ENCODE data around the gene TRAIP.
"Not testable (repeated sequence)": the region's sequence is repeated elsewhere in the genome, so short reads cannot be mapped to it uniquely, and the experiment has no call there.

Gene TRAIP

DNA sequence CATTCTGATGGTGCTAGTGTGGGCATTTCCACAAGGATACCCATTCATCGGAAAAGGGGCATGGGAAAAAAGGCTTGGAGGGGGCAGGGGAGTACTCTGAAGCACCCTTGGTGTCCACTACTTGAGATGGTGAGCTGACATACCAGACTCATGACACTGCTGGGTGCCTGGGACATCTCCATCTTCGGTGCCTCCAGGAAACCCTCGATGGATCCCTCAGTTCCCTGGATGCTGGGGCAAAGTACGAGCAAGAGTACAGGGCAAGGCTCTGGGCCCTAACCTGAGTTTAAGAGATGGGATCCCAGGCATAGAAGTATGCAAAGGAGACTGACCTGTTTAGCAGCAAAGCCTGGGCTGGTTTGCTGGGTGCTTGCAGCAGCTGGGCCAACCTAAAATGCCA, 64.8 kb downstream of the TRAIP start:
- DNase-seq (ENCODE audit: low read depth) = no peak

DNA sequence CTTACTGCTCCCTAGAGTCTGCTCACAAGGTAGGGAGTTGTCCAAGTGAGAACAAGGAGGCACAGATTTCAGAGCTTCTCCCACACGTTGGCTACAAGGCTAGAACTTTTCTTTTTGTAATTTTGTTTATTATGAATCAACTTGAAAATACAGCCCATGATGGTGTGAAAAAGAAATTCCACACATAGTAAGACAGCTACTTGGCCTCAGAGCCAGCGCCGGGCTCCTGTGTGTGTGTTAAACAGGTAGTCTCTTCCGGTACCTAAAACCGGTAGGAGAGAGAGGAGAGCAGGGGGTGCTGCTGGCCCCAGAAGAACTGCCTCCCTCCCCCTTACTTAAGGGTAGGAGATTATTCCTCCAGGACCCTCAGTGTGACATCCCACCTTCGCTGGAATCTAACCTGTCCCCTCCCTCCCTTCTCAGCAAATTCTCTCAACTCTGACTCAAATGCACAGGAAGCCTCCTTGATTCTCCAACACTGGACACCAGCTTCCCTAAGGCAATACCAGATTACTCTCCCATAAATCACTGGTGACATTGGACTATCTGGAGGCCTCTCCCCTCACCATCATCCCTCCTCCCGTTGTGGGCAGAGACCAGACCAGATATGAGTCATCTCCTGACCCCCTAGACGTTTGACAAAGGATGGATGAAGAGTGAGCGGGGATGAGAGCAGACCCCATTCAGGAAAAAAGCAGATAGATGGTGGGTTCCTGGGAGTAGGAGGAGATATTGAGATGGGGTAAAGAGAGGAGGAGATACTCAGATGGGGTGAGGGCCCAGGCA, 65.5 kb downstream of the TRAIP start:
- DNase-seq (ENCODE audit: low read depth) = no peak

DNA sequence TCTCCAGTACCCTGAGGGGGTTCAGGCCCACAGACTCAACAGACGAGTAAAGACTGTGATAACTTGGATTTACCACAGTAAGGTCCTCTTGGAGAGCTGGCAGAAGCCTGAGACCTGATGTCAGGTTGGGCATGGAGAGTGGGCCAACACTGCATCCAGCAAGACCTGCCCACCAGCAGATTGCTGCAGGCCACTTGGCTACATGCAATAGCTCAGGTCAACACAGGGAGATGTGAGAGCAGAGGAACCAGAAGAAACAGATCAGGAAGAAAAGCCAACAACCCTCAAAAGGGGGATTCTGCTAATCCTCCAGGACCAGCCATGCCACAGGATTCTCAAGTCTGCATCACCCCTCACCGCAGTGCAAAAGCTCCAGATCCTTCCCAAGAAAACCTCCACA, 68.3 kb downstream of the TRAIP start:
- no peak for DNase-seq (ENCODE audit: low read depth)

DNA sequence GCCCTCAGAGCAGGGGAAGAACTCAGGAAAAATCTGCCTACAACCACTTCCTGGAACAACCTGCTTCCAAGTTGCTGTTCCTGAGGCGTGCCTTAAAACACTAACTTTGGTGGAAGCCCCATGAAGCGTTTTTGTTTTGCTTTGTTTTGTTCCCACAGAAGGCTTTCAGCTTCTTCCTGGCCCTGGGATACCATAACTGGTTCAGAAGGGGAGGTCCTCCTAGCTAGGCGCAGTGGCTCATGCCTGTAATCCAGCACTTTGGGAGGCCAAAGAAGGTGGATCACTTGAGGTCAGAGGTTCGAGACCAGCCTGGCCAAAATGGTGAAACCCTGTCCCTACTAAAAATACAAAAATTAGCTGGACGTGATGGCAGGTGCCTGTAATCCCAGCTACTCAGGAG, 68.8 kb downstream of the TRAIP start:
- DNase-seq (ENCODE audit: low read depth) = no peak

DNA sequence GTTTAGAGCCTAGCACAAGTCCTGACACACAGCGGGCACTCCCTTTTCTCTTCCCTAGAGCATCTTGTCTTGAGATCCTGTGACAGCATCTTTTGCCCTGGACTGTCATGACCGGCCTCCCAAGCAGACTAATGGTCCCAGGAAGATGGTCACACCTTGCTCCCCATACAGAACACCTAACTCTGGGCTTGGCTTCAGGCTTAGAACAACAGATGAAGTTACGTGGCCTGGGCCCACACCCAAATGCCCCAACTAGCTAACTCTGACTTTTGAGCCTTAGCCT, 69.2 kb downstream of the TRAIP start:
- DNase-seq (ENCODE audit: low read depth) = no peak

DNA sequence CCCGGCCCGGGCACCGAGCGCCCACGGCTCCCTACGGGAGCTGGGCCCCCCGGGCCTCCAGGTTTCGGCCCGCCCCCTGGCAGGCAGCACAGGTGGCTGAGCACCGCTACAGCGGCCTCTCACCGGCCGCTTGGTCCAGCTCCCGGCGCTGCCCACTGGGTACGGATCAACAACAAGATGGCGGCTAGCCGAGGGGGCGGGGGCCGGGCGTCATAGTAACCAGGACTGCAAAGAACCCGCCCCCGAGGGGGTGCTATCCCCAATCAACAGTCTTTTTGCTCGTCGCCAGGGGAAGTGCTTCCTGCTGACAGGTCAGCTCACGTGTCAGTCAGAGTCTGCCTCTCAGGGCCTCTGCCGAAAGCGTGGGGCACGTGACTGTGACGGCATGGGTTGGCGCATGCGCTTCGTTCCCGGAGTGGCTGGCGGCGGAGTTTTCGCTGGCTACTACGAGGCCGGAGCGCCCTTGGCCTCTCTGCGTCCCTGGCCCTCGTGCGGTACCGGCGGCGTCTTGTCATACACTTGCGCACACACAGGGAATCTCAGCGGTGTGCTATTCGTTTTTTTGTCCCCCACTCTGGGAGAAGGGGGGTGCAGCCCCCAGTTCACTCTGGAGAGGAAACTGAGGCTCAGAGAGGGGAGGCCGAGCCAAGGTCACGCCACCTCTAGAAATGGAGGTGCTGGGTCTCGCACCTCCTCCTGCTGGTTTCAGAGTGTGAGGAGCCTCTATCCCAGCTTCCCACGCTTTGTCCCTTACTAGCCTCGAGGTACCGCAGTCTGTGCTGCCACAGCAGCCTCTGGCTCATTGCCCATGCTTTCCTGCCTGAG, 69.8 kb downstream of the TRAIP start, which contains the start of gene IP6K1:
Gene IP6K1, minus strand, starts transcription at position 186 of the 825 bp plus-strand sequence. CDS start 38,502 bp downstream, outside the sequence.
- peak; percentile 100 for DNase-seq (ENCODE audit: low read depth)

DNA sequence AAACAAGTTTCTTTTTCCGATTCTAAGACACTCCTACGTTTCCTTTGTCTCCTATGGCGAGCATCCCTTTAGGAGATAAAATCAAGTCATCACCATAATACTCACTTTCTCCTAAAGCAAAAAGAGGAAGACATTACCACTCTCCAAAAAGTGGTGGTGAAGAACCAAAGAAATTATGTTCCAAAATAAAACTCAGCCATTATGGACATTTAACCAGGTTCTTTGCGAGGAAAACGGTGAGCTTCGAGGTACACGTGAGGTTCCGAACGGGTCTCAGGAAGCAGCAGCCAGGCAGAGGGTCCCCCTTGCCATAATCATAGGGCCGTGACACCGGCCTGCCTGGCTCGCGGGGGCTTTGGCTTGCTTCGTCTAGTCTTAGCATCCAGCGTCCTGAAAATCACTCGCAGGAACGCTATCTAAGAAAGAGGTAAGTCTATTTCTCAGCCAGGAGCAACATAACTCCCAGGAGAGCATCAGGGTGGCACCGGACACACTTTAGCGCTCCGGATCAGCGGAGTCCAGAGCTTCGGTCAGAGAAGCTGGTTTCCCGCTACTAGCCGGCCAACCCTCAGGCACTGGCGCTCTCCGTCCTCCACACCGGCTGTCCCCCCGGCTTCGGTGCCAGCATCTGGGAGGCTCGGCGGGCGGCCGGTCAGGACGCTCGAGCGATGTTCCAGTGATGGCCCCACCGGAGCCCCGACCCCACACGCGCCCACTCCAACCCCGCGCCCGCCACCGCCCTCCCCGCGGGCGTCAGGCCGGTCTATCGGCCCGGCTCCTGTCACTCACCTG, 70.6 kb downstream of the TRAIP start:
- peak; percentile 51 for DNase-seq (ENCODE audit: low read depth)

DNA sequence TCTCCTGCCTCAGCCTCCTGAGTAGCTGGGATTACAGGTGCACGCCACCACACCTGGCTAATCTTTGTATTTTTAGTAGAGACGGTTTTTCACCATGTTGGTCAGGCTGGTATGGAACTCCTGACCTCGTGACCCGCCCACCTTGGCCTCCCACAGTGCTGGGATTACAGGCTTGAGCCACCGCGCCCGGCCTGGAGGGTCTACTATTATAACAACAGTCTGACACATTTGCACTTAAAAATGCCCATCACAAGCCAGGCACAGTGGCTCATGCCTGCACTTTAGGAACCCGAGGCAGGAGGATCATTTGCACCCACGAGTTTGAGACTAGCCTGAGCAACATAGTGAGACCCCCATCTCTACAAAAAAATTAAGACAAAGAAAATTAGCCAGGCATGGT, 74.1 kb downstream of the TRAIP start:
- DNase-seq (ENCODE audit: low read depth) = not testable (repeated sequence)

DNA sequence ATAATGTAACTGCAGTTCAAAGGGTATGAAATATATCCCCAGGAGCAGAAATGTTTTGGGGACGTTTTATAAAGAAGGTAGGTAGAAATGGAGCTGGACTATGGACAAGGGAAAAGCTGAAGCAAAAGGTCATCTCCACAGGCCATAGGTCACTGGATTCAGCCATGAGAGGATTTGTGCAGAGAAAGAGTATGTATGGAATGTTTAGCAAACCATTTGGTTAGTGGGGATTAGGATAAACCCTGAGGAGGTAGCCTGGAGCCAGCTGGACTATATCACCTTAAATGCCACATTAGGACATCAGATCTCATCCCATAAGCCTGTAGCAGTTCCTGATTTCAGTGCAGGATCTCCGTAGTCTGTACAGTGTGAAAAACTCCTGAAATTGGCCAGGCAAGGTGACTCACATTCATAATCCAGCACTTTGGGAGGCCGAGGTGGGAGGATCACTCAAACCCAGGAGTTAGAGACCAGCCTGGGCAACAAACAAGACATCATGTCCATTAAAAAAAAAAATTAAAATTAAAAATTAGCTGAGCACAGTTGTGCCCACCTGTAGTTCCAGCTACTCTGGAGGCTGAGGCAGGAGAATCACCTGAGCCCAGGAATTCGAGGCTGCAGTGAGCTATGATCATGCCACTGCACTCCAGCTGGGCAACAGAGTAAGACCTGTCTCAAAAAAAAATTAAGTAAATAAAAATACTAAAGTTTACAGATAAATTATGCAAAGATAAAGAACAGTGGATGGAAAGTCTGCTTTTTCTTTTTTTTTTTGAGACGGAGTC, 74.8 kb downstream of the TRAIP start:
- DNase-seq (ENCODE audit: low read depth) = no peak

DNA sequence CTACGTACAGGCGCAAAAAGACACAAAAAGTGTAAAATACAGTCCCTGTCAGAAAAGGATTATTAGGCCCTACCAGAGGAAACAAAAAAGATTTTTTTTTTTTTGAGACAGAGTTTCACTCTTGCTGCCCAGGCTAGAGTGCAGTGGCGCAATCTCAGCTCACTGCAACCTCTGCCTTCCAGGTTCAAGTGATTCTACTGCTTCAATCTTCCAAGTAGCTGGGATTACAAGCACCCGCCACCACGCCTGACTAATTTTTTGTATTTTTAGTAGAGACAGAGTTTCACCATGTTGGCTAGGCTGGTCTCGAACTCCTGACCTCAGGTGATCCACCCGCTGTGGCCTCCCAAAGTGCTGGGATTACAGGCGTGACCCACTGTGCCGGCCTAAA, 75.4 kb downstream of the TRAIP start:
- not testable (repeated sequence) for DNase-seq (ENCODE audit: low read depth)

DNA sequence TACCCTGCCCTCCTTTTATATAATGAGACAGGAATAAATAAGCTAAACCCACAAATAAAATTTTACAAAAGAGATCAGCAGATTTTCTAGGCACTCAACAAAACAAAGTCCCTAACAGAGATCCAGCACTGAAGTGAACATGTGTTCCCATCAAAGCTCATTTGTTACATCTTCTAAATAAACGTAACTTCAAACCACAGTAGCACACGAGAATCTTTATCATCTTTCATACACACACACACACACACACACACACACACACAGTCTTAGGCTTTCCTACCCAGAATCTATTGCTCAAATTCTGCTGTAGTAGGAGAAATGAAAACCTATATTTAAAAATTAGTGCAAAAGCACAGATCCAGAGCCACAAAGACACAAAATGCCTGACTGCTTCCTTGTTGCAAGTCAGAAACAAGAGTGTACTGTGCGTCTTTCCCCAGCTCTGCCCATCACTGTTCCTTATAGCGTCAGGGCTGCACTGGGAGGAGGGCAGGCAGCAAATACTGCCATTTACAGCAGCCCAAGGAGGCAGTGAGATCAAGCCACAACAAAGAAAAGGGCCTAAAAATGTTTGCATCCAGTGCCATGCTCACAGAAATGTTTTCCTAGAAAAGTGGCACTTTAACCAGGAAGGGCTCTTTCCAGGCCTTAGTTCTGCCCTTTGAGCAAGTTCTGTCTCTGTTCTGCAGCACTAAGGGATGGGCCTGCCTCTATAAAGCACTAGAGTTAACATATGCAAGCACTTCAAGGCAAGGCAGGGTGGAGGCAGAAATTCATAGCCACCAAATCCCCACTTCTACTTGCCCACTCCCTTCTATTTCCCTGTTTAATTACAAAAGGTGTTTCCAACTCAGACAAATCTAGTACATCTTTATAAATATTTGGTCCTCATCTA, 76.0 kb downstream of the TRAIP start:
- no peak for DNase-seq (ENCODE audit: low read depth)

DNA sequence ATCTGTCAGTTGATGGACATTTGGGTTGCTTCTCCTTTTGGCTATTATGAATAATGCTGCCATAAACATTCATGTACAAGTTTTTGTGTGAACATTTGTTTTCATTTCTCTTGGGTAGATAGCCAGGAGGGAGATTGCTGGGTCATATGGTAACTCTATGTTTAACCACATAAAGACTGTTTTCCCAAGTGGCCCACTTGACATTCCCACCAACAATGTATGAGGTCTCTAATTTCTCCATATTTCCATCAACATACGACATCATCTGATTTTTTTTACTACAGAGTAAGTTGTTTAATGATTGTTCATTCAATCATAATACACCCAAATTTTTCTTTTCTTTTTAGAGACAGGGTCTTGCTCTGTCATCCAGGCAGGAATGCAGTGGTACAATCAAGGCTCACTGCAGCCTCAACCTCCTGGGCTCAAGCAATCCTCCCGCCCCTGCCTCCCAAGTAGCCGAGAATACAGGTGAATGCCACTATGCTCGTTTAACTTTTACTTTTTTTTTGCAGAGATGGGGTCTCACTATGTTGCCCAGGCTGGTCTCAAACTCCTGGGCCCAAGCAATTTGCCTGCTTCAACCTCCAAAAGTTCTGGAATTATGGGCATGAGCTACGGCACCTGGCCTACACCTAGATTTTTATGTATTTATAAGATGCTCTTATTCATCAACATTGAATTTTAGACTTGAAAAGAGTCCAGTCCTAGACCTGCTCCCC, 76.8 kb downstream of the TRAIP start:
- no peak for DNase-seq (ENCODE audit: low read depth)

Measured in iris pigment epithelial cell (primary cell).